SK-N-SH (cell line): Measurements from ENCODE around the gene KRT23.

ENCODE experiments used
- CTCF ChIP-seq: fragments of 200-600 bp; sonication (generic); IDR thresholded peaks from 2 replicates; pipeline ENCODE4 v1.6.1; 2017; ENCODE audit warnings: antibody characterized with exemption, mild to moderate bottlenecking, moderate library complexity
- EZH2phosphoT487 ChIP-seq: fragments of 200-600 bp; sonication (generic); IDR thresholded peaks from 2 replicates; pipeline ENCODE4 v1.6.1; 2017; ENCODE audit warnings: low read depth, mixed run types, mild to moderate bottlenecking, antibody characterized with exemption, moderate library complexity, borderline replicate concordance
- GATA2 ChIP-seq: sonication (generic); formaldehyde crosslinking; IDR thresholded peaks from 2 replicates; pipeline ENCODE4 v1.5.0; 2020; ENCODE audit warnings: mild to moderate bottlenecking, missing genetic modification reagents
- POLR2AphosphoS5 ChIP-seq: IDR thresholded peaks from 2 replicates; pipeline ENCODE4 v1.6.1; 2012; ENCODE audit warnings: low read depth, low read length
- RAD21 ChIP-seq: IDR thresholded peaks from 2 replicates; pipeline ENCODE4 v1.6.1; 2012; ENCODE audit warnings: mild to moderate bottlenecking, low read length
- RCOR1 ChIP-seq: fragments of 150-350 bp; IDR thresholded peaks from 2 replicates; pipeline ENCODE4 v1.6.1; 2017; ENCODE audit warnings: antibody characterized with exemption, low read length
- REST ChIP-seq: IDR thresholded peaks from 2 replicates; pipeline ENCODE4 v1.6.1; 2012; ENCODE audit warnings: mild to moderate bottlenecking, low read depth, low read length, moderate library complexity
- SIN3A ChIP-seq: IDR thresholded peaks from 2 replicates; pipeline ENCODE4 v1.6.1; 2012; ENCODE audit warnings: low read depth, mild to moderate bottlenecking, low read length, moderate library complexity, borderline replicate concordance
- USF2 ChIP-seq: fragments of 150-350 bp; IDR thresholded peaks from 2 replicates; pipeline ENCODE4 v1.6.1; 2017; ENCODE audit warnings: antibody characterized with exemption, low read length, low read depth, borderline replicate concordance
- YY1 ChIP-seq: IDR thresholded peaks from 2 replicates; pipeline ENCODE4 v1.4.0; 2012; ENCODE audit warnings: low read depth, mild to moderate bottlenecking

GRCh38 chr17:40962059-40962561, 24.7 kb upstream of the KRT23 start:
- TF ChIP-seq USF2 = no peak
- TF ChIP-seq CTCF = no peak
- TF ChIP-seq SIN3A = no peak
- no peak for TF ChIP-seq GATA2 (CRISPR knock-in tag)
- no peak for TF ChIP-seq POLR2AphosphoS5
- no peak for TF ChIP-seq RCOR1
- no peak for TF ChIP-seq RAD21
- TF ChIP-seq REST = no peak
- TF ChIP-seq YY1 = no peak
- TF ChIP-seq EZH2phosphoT487 = no peak
